Measurements from ENCODE around the gene AMPD3.

- TF ChIP-seq POLR2A (IDR thresholded peaks at IDR 0.05), result no peak
- no peak for TF ChIP-seq CTCF (IDR thresholded peaks at IDR 0.05 in 8 of 11, conservative IDR thresholded peaks at IDR 0.05 in 3 of 11)
These were observed 47.1 kb downstream of the AMPD3 start for GRCh38 chr11:10502065-10502680.
